SK-N-SH (cell line): Measurements from ENCODE around the gene CASP6. TPM values are rescaled to one million over a fixed set of nuclear protein-coding genes. Genes with fewer than 3 reads are reported as not detected.

Experiments used
- CTCF ChIA-PET: fragments of 300-600, 350-600 bp; formaldehyde crosslinking; extraction: SDS; loops from one replicate; lab custom pipeline; 2021; lab: Yijun Ruan, JAX
- POLR2A ChIA-PET: fragments of 350-600 bp; sonication (Branson Sonifier 250); formaldehyde crosslinking; extraction: SDS; loops from one replicate; lab custom pipeline; 2020; ENCODE audit warnings: antibody characterized with exemption, inconsistent platforms; lab: Yijun Ruan, JAX
- DNase-seq: peaks from one replicate; pipeline ENCODE4 v3.0.0; 2012
- H2AFZ ChIP-seq: fragments of 200-600 bp; sonication (generic); 2 replicates; pipeline ENCODE4 v1.8.1; 2016; ENCODE audit warnings: antibody characterized with exemption, mild to moderate bottlenecking, low read depth
- H3F3A ChIP-seq: fragments of 200-600 bp; sonication (generic); replicated peaks from 2 replicates; pipeline ENCODE3; 2016; ENCODE audit warnings: antibody characterized with exemption, mild to moderate bottlenecking; ENCODE audit not compliant: insufficient read depth
- H3K27ac ChIP-seq, 2 experiments: fragments of 200-500 bp in 1 of 2; fragments of 200-600 bp in 1 of 2; sonication (Bioruptor generic) in 1 of 2; sonication (generic), shearing (Covaris generic) in 1 of 2; 2 replicates each; pipeline versions ENCODE4 v1.5.1 to v1.6.1; 2014 to 2016; ENCODE audit warnings: low read depth in 2 of 2, inconsistent platforms in 1 of 2, low read length in 1 of 2, mild to moderate bottlenecking in 1 of 2, mixed read lengths in 1 of 2
- H3K27me3 ChIP-seq: fragments of 200-600 bp; sonication (generic), shearing (Covaris generic); 2 replicates; pipeline ENCODE4 v1.6.1; 2016; ENCODE audit warnings: mixed run types; ENCODE audit not compliant: insufficient read depth
- H3K36me3 ChIP-seq, 2 experiments: fragments of 200-500 bp in 1 of 2; fragments of 200-600 bp in 1 of 2; sonication (Bioruptor generic) in 1 of 2; sonication (generic) in 1 of 2; replicated peaks in 1 of 2; 2 replicates each; pipeline versions ENCODE3 to v1.5.1; 2014 to 2016; ENCODE audit warnings: low read length in 1 of 2, mild to moderate bottlenecking in 1 of 2; ENCODE audit not compliant: insufficient read depth in 2 of 2, control insufficient read depth in 1 of 2
- H3K4me1 ChIP-seq, 2 experiments: fragments of 200-500 bp in 1 of 2; fragments of 200-600 bp in 1 of 2; sonication (Bioruptor generic) in 1 of 2; sonication (generic), shearing (Covaris generic) in 1 of 2; 2 replicates each; pipeline versions ENCODE4 v1.5.1 to v1.6.1; 2014 to 2016; ENCODE audit warnings: low read depth in 1 of 2, low read length in 1 of 2, mixed run types in 1 of 2; ENCODE audit not compliant: insufficient read depth in 2 of 2, control insufficient read depth in 1 of 2
- H3K4me2 ChIP-seq: fragments of 200-600 bp; sonication (generic), shearing (Covaris generic); 2 replicates; pipeline ENCODE4 v1.6.1; 2017; ENCODE audit warnings: mixed run types
- H3K4me3 ChIP-seq, 2 experiments: fragments of 200-500 bp in 1 of 2; fragments of 200-600 bp in 1 of 2; sonication (Bioruptor generic) in 1 of 2; sonication (generic), shearing (Covaris generic) in 1 of 2; 2 replicates each; pipeline versions ENCODE4 v1.5.1 to v1.8.1; 2014 to 2016; ENCODE audit warnings: low read depth in 2 of 2, inconsistent platforms in 1 of 2, low read length in 1 of 2, mild to moderate bottlenecking in 1 of 2, mixed read lengths in 1 of 2, moderate library complexity in 1 of 2
- H3K79me2 ChIP-seq: fragments of 200-600 bp; sonication (generic); 2 replicates; pipeline ENCODE4 v1.8.1; 2017; ENCODE audit warnings: mild to moderate bottlenecking; ENCODE audit not compliant: insufficient read depth
- H3K9ac ChIP-seq: fragments of 200-600 bp; sonication (generic); 2 replicates; pipeline ENCODE4 v1.6.1; 2017; ENCODE audit warnings: mixed run types
- H3K9me2 ChIP-seq: fragments of 200-600 bp; sonication (generic); 2 replicates; pipeline ENCODE4 v1.6.1; 2017; ENCODE audit warnings: mixed run types
- H3K9me3 ChIP-seq: fragments of 200-600 bp; sonication (generic); 2 replicates; pipeline ENCODE4 v1.6.1; 2017; ENCODE audit warnings: mixed run types, mild to moderate bottlenecking, moderate library complexity
- H4K20me1 ChIP-seq: fragments of 200-600 bp; sonication (generic); 2 replicates; pipeline ENCODE4 v1.6.1; 2017; ENCODE audit warnings: mild to moderate bottlenecking, mixed run types; ENCODE audit not compliant: insufficient read depth
- CHD2 ChIP-seq: fragments of 150-350 bp; IDR thresholded peaks from 2 replicates; pipeline ENCODE4 v1.6.1; 2018; ENCODE audit warnings: low read length; ENCODE audit not compliant: partially characterized antibody
- ELF1 ChIP-seq: IDR thresholded peaks from 2 replicates; pipeline ENCODE4 v1.4.0; 2012
- EP300 ChIP-seq, 2 experiments: IDR thresholded peaks; 2 replicates each; pipeline versions ENCODE4 v1.4.0 to v1.6.1; 2012; ENCODE audit warnings: borderline replicate concordance in 1 of 2, low read depth in 1 of 2, low read length in 1 of 2
- EZH2phosphoT487 ChIP-seq: fragments of 200-600 bp; sonication (generic); IDR thresholded peaks from 2 replicates; pipeline ENCODE4 v1.6.1; 2017; ENCODE audit warnings: low read depth, mixed run types, mild to moderate bottlenecking, antibody characterized with exemption, moderate library complexity, borderline replicate concordance
- FOXJ3 ChIP-seq: sonication (generic); formaldehyde crosslinking; IDR thresholded peaks from 2 replicates; pipeline ENCODE4 v1.5.1; 2020; ENCODE audit warnings: mild to moderate bottlenecking, missing genetic modification reagents
- IRF3 ChIP-seq: fragments of 150-350 bp; IDR thresholded peaks from 2 replicates; pipeline ENCODE4 v1.6.1; 2016; ENCODE audit warnings: mild to moderate bottlenecking, low read depth, low read length
- MXI1 ChIP-seq: IDR thresholded peaks from 2 replicates; pipeline ENCODE4 v1.6.1; 2012; ENCODE audit warnings: mild to moderate bottlenecking, low read depth, low read length, improper control_type of control experiment
- NFIC ChIP-seq: IDR thresholded peaks from 2 replicates; pipeline ENCODE4 v1.4.0; 2012; ENCODE audit warnings: borderline replicate concordance
- NRF1 ChIP-seq: IDR thresholded peaks from 2 replicates; pipeline ENCODE4 v1.6.1; 2012; ENCODE audit warnings: low read depth, mild to moderate bottlenecking, low read length
- RCOR1 ChIP-seq: fragments of 150-350 bp; IDR thresholded peaks from 2 replicates; pipeline ENCODE4 v1.6.1; 2017; ENCODE audit warnings: antibody characterized with exemption, low read length
- RFX5 ChIP-seq: IDR thresholded peaks from 2 replicates; pipeline ENCODE4 v1.6.1; 2012; ENCODE audit warnings: mild to moderate bottlenecking, improper control_type of control experiment, low read length
- RXRA ChIP-seq: IDR thresholded peaks from 2 replicates; pipeline ENCODE4 v1.4.0; 2012; ENCODE audit warnings: low read depth, mild to moderate bottlenecking, borderline replicate concordance
- SIN3A ChIP-seq: IDR thresholded peaks from 2 replicates; pipeline ENCODE4 v1.6.1; 2012; ENCODE audit warnings: low read depth, mild to moderate bottlenecking, low read length, moderate library complexity, borderline replicate concordance
- SMC3 ChIP-seq: IDR thresholded peaks from 2 replicates; pipeline ENCODE4 v1.6.1; 2012; ENCODE audit warnings: low read depth, low read length, improper control_type of control experiment
- TEAD4 ChIP-seq: IDR thresholded peaks from 2 replicates; pipeline ENCODE4 v1.4.0; 2012; ENCODE audit warnings: mild to moderate bottlenecking, borderline replicate concordance; ENCODE audit not compliant: insufficient read depth
- USF1 ChIP-seq: IDR thresholded peaks from 2 replicates; pipeline ENCODE4 v1.4.0; 2012; ENCODE audit warnings: low read depth, borderline replicate concordance
- YY1 ChIP-seq: IDR thresholded peaks from 2 replicates; pipeline ENCODE4 v1.4.0; 2012; ENCODE audit warnings: low read depth, mild to moderate bottlenecking
- WGBS: methylation state at CpG from one replicate; pipeline ENCODE4 v1.1.6; 2017; ENCODE audit warnings: low lambda C conversion rate; 5-methylcytosine and 5-hydroxymethylcytosine counted together
- polyA plus RNA-seq, 3 experiments: library from polyadenylated mRNA; depleted of rRNA; stranded (reverse); fragments of >200 nt; gene quantifications; 2 replicates each; pipeline ENCODE4 v1.2.3, GENCODE V29; 2012
- TF ChIP-seq, protein P1 (sequence below): fragments of 200-600 bp; sonication (generic); IDR thresholded peaks from 2 replicates; pipeline ENCODE4 v1.6.1; 2017; ENCODE audit warnings: antibody characterized with exemption, mild to moderate bottlenecking, moderate library complexity
- TF ChIP-seq, protein P2 (sequence below): IDR thresholded peaks from 2 replicates; pipeline ENCODE4 v1.4.0; 2012; ENCODE audit warnings: low read depth

CASP6 gene
- polyA plus RNA-seq, 1 of the 3 experiments (the other 2 are of a cell fraction): 30.2 TPM

DNA sequence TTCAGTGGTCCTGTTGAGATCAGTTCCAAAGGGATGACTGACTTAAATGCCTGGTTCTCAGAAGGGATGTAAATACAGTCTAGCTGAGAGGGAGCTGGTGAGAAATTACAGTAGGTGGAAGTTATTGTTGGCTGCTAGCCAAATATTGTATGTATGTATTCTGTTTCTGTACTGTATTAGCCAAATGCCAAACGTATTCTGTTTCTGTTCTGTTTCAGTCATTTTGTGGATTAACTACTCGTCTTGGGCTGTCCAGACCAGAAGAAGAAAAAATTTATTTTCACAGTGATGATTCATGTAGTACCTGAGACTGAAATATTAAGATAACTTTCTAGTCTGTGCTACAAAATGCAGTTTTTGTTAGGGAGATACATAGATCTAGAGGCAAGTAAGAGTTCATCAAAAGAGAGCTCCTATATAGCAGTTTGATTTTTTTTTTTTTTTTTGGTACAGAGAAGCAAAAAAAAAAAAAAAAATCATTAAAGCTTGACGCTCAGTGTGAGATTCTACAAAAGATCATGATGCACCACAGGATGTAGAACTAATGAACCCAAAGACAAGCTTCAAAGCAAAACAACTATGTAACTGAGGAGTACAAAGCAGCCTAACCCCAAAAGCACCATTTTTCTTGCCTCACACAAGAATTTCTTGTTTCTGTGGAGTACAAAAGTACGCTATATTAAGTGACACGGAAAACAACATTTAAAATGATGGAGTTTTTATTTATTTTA, 54.8 kb downstream of the CASP6 start:
- Histone ChIP-seq H3K27me3 (no peaks in the 10 kb centered on the region), H3K4me1 (no peaks in the 10 kb centered on the region), H3K9ac (no peak overlapping the region), H4K20me1 (no peaks in the 10 kb centered on the region), H3F3A (no peaks in the 10 kb centered on the region), H3K4me2 (no peak overlapping the region), H3K36me3 (no peaks in the 10 kb centered on the region), H3K27ac (no peak overlapping the region), H3K79me2 (no peaks in the 10 kb centered on the region), H2AFZ (no peak overlapping the region), H3K4me3 (no peak overlapping the region), H3K9me2 (no peaks in the 10 kb centered on the region), H3K9me3 (no peaks in the 10 kb centered on the region; the same call in 1 of the 2 replicates)
- DNase-seq: peak; percentile 11
- ChIA-PET CTCF (no interaction called here), POLR2A (no interaction called here)
- 54% methylated on average over 5 of the region's 5 CpGs for WGBS
- TF ChIP-seq NFIC: no peak
- no peak for TF ChIP-seq CHD2
- no peak for TF ChIP-seq USF1
- TF ChIP-seq, protein P1, sequence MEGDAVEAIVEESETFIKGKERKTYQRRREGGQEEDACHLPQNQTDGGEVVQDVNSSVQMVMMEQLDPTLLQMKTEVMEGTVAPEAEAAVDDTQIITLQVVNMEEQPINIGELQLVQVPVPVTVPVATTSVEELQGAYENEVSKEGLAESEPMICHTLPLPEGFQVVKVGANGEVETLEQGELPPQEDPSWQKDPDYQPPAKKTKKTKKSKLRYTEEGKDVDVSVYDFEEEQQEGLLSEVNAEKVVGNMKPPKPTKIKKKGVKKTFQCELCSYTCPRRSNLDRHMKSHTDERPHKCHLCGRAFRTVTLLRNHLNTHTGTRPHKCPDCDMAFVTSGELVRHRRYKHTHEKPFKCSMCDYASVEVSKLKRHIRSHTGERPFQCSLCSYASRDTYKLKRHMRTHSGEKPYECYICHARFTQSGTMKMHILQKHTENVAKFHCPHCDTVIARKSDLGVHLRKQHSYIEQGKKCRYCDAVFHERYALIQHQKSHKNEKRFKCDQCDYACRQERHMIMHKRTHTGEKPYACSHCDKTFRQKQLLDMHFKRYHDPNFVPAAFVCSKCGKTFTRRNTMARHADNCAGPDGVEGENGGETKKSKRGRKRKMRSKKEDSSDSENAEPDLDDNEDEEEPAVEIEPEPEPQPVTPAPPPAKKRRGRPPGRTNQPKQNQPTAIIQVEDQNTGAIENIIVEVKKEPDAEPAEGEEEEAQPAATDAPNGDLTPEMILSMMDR: no peak
- TF ChIP-seq EZH2phosphoT487: no peak
- TF ChIP-seq ELF1: no peak
- no peak for TF ChIP-seq EP300 (IDR thresholded peaks at IDR 0.05; ENCODE audit: borderline replicate concordance in 1 of 2, low read depth in 1 of 2, low read length in 1 of 2)
- TF ChIP-seq YY1: no peak
- no peak for TF ChIP-seq SMC3
- TF ChIP-seq SIN3A: no peak
- no peak for TF ChIP-seq FOXJ3 (CRISPR knock-in tag)
- no peak for TF ChIP-seq IRF3
- TF ChIP-seq, protein P2, sequence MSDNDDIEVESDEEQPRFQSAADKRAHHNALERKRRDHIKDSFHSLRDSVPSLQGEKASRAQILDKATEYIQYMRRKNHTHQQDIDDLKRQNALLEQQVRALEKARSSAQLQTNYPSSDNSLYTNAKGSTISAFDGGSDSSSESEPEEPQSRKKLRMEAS: no peak
- TF ChIP-seq RFX5: no peak
- no peak for TF ChIP-seq MXI1
- TF ChIP-seq TEAD4: no peak
- no peak for TF ChIP-seq RXRA
- no peak for TF ChIP-seq NRF1
- TF ChIP-seq RCOR1: no peak
